HS-5 (cell line): ENCODE data around the gene MAD2L1BP.
"Not testable (repeated sequence)": the region's sequence is repeated elsewhere in the genome, so short reads cannot be mapped to it uniquely, and the experiment has no call there.

Experiments used
- DNase-seq: peaks from one replicate; pipeline ENCODE4 v3.0.0-alpha.2; 2012; ENCODE audit warnings: low read depth

MAD2L1BP gene

GRCh38 chr6:43627008-43627825 lies 8.4 kb upstream of the MAD2L1BP start:
- DNase-seq, result peak; percentile 95

GRCh38 chr6:43628393-43629103 lies 7.1 kb upstream of the MAD2L1BP start:
- DNase-seq, result no peak

DNA sequence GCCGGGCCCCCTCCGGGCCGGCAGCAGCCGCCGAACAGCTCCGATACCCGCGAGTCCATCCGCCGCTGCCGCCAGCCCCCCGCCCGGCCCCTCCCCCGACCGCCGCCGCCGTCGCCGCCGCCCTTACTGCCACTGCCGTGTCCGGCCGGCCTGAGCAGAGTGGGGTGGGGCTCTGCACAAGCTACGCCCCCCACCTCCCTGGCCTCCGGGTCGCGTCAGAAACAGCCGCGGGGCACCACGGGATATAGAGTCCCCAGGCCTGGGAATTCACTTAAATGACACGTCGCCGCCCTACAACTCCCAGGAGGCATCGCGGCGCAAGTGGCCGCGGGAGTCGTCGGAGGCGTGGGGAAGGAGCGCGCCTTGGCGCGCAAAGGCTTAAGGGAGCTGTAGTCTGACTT lies 6.5 kb upstream of the MAD2L1BP start, which contains the start of gene GTPBP2:
GTPBP2 (minus strand) TSS at position 161 of the 401 bp plus-strand sequence; CDS start at position 59, 102 bp downstream.
- DNase-seq, result peak; percentile 92

- DNase-seq, result peak; percentile 95
These were observed 5.9 kb upstream of the MAD2L1BP start for GRCh38 chr6:43629505-43630300.

DNA sequence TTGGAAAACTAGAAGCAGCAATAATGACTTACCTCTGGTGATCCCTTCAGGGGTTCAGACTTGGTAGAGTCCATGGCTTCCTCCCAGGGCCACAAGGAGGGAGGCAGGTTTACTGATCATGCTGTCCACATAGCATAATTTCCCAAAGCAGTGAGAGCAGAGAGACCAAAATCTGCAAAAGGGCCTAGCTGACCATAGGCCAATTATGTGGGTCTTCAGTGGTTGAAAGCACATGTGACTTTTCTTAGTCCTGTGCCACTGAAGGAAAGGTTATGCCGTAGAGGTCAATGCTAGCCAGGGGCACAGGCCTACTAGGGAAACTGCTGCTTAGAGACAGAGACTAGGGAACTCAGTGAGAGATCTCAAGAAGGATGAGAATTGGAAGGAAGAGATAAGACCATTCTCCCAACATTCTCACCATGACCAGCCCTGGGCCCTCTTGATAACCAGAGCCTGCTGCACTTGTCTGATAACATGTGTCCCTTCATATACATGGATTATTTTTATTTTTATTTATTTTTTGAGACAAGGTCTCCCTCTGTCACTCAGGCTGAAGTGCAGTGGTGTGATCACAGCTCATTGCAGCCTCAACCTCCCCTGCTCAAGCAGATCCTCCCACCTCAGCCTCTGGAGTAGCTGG lies 4.5 kb upstream of the MAD2L1BP start:
- no peak for DNase-seq

DNA sequence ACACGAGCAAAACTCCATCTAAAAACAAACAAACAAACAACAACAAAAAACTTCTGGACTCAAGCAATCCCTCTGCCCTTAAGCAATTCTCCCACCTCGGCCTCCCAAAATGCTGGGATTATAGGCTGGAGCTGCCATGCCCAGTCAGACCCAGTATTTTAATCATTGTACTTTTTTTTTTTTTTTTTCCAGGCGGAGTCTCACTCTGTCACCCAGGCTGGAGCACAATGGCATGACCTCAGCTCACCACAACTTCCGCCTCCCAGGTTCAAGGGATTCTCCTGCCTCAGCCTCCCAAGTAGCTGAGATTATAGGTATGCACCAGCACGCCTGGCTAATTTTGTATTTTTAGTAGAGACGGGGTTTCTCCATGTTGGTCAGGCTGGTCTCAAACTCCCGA lies 2.6 kb upstream of the MAD2L1BP start:
- not testable (repeated sequence) for DNase-seq

GRCh38 chr6:43634702-43635303 lies 837 bp upstream of the MAD2L1BP start:
- no peak for DNase-seq

GRCh38 chr6:43636308-43636659 lies 644 bp downstream of the MAD2L1BP start:
- DNase-seq, result no peak

GRCh38 chr6:43639984-43640800 lies 4.6 kb downstream of the MAD2L1BP start:
- no peak for DNase-seq

DNA sequence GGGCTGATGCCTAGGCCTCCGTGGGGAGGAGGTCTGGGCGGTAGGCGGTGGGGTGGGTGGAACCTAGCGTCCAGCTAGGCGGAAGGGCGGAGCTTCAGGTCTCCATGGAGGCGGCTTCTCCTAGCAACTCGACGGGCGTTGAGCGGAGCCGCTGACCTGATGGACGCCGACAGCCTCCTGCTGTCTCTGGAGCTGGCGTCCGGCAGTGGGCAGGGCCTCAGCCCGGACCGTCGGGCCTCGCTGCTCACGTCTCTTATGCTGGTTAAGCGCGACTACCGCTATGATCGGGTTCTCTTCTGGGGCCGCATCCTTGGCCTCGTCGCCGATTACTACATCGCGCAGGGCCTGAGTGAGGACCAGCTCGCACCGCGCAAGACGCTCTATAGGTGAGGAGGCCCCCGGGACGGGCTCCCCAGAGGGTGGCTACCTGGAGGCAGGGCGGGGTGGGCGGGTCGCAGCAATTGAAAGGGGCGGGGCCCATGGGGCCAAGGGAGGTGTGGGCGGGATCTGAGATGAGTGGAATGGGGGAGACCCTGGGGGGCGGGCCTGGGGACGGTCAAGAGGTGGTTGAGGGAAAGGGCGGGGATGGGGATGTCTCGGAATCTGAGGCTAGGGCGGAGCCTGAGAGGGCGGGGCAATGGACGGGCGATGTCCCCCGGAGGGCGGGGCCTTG lies 9.4 kb downstream of the MAD2L1BP start, which contains the start of gene RSPH9:
RSPH9 (plus strand) TSS at position 97 of the 673 bp plus-strand sequence; CDS start at position 160, 63 bp downstream.
- DNase-seq, result no peak

- no peak for DNase-seq
These were observed 9.9 kb downstream of the MAD2L1BP start for GRCh38 chr6:43645613-43645964.

- no peak for DNase-seq
These were observed 12.0 kb downstream of the MAD2L1BP start for GRCh38 chr6:43647613-43648012.

DNA sequence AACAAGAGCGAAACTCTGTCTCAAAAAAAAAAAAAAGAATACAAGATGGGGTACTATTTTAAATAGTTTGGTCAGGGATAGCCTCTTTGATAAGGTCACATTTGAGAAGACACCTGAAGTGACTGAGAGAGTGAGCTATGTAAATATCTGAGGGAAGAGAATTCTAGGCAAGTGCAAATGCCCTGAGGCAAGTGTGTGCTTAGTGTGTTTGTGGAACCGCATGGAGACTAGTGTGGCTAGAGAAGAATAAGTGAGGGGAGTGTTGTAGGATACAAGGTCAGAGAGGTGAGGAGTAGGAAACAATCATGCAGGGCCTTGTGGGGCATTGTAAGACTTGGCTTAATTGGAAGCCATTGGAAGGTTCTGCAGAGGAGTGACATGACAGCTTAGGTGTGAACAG lies 12.6 kb downstream of the MAD2L1BP start:
- DNase-seq, result no peak

DNA sequence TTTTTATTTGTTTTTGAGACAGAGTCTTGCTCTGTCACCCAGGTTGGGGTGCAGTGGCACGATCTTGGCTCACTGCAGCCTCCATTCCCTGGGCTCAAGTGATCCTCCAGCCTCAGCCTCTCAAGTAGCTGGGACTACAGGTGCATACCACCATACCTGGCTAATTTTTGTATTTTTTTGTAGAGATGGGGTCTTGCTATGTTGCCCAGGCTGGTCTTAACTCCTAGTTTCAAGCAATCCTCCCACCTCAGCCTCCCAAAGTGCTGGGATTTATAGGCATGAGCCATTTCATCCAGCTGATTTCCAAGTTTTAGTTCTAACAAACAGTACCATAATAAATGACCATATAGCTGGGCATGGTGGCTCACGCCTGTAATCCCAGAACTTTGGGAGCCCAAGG lies 17.2 kb downstream of the MAD2L1BP start:
- DNase-seq, result not testable (repeated sequence)

GRCh38 chr6:43657221-43657802 lies 21.7 kb downstream of the MAD2L1BP start:
- no peak for DNase-seq

GRCh38 chr6:43658161-43658560 lies 22.5 kb downstream of the MAD2L1BP start:
- no peak for DNase-seq

DNA sequence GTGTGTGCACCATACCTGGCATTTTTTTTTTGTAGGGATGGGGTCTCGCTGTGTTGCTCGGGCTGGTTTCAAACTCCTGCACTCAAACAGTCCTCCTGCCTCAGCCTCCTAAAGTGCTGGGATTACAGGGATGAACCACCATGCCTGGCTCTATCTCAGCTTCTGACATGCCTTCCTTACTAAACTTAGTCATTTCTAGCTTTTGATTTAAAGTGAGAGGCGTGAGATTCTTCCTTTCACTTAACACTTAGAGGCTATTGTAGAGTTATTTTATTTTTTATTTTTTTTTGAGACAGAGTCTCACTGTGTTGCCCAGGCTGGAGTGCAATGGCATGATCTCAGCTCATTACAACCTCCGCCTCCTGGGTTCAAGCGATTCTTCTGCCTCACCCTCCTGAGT lies 27.3 kb downstream of the MAD2L1BP start:
- not testable (repeated sequence) for DNase-seq

GRCh38 chr6:43665376-43665775 lies 29.7 kb downstream of the MAD2L1BP start:
- peak; percentile 63 for DNase-seq

DNA sequence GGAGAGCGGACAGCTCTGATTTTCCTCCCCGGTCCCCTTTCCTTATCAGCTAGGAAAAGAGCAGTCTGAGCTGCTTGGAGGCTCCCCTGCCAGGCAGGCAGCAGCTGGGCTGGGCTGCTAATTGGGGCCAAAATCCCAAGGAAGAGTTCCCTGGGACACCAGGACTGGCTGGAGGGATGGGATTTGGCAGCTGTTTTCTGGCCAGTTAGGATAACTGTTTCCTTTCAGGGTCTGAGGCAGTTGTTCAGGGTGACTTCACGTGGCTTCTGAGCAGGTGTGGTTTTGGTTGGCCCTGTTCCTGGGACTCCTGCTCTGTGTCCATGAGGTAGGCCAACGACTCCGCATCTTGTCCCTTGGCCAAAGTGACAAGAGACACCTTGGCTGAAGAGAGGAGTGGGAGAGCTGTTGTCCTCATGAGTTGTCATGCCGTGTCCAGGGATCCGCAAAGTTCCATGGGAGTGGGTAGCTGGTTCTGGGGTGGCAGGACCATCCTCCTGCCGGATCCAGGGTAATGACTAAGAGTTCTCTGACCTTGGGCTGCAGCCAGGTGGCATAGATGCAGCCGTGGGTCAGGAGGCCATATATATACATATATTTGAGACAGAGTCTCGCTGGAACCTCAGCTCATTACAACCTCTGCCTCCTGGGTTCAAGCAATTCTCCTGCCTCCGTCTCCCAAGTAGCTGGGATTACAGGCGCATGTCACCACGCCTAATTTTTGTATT lies 30.7 kb downstream of the MAD2L1BP start:
- no peak for DNase-seq
